ENCODE results near the gene TANC1.

The TANC1 gene

DNA sequence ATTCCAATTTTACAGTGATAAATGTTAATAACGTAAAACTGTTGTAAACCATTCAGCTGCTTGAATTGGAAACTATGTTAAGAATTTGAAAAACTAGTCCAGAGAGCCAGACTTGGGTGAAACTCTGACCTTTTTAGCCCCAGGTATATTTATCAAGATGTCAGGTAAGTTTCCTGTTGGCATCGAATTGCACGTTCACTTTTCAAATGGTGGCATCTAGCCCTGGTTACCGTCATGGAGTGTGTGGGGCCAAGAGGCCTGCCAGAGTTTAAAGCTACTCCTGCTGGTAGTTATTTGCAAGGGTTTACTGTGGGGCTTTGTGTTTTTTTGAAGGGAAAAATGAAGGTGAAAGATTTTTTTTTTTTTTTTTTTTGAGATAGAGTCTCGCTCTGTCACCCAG, 208.1 kb downstream of the TANC1 start:
- no peak for DNase-seq
- intact Hi-C loops (cut with DNase I): no loop called here

DNA sequence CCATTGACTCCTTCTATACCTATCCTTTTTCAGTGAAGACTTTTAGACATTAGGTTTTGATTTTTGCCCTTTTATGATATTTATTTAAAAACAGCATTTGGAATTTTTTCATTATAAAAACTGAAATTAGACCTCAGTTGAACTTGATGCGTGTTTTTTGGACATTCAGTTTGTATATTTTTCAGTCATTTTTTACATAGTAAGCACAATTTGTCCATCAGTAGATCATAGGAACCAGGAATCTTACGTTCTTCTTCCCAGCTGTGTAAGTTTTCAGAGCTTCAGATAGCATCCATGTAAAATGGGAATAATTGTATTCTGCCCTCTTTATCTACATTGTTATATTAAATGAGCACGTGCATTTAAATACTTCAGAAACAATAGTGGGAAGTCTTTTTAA, 208.9 kb downstream of the TANC1 start:
- intact Hi-C loops (cut with DNase I): no loop called here
- no peak for DNase-seq

DNA sequence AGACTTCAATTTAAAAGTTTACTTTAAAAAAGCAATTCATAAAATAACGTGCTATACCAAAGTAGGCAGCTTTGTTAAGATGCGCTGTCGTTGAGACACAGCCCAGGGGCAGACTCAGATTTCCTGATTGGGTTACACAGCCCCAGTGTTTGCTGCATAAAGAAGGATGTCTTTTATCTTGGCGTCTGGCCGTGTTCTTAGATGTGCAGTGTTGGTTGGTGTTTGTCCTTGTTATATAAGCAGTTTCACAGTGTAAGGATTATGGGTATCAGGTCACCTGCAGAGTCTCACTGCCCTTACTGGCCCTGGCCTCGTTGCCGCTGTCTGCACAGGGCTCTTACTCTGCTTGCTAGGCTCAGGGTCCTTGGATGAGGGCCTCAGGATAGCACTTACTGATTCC, 209.5 kb downstream of the TANC1 start:
- no peak for DNase-seq

DNA sequence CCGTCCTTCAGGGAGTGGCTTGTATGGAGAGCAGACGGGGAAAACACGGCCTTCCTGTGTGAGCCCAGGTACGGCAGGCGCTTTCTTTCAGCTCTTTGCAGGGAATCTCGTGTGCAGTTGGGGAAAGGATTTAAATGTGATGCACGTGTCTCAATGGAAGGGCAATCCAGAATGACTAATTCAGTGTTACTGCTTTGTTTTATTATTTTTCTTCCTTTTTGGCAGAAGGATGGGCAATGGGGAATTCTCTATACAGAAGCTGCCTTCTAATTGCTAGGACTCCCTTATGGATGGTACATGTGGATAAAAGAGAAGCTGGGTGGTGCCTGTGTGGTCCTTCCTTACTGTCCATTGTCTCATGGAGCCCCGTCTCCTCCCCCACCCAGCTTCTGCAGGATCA, 210.7 kb downstream of the TANC1 start:
- intact Hi-C loops (cut with DNase I): no loop called here
- DNase-seq: no peak

More for the DNA sequence above, 209.5 kb downstream of the TANC1 start:
- intact Hi-C loops (cut with DNase I): no loop called here

DNA sequence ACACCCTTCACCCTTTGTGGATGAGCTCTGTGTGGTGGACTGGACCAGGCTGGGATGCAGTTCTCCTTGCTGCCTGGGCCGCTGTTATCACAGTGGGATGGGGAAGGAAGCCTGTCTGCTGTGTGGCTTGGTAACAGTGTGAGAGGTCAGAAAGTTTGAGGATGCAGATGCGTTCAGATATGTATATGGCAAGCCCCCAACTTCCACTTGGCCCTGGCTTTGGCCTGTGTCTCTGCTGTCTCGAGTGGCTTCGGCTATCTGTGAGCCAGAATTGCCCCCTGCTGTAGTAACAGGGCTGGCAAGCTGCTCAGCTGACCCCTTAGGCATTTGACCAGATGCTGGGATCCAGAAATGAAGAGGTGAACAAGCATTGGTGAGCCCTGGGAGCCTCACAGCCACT, 211.3 kb downstream of the TANC1 start:
- DNase-seq: no peak
- intact Hi-C loops (cut with DNase I): no loop called here

DNA sequence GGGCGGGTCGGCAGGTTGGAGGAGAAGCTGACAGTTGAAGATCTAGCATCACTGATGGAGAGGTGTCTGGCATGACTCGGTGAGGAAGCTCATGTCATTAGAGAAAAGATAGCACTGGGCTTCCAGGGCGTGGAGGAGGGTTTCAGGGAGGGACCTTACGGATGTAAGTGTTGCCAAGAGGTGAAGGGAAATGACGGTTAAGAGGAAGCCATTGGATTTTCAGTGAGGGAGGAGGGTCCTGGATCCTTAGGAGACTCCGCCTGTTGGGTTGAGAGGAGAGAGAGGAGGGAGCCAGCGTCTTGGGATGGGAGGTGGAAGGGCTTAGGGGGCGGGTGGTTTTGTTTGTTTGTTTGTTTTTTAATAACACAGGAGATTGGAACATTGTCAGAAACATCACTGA, 214.9 kb downstream of the TANC1 start:
- intact Hi-C loops (cut with DNase I): no loop called here
- DNase-seq: no peak

DNA sequence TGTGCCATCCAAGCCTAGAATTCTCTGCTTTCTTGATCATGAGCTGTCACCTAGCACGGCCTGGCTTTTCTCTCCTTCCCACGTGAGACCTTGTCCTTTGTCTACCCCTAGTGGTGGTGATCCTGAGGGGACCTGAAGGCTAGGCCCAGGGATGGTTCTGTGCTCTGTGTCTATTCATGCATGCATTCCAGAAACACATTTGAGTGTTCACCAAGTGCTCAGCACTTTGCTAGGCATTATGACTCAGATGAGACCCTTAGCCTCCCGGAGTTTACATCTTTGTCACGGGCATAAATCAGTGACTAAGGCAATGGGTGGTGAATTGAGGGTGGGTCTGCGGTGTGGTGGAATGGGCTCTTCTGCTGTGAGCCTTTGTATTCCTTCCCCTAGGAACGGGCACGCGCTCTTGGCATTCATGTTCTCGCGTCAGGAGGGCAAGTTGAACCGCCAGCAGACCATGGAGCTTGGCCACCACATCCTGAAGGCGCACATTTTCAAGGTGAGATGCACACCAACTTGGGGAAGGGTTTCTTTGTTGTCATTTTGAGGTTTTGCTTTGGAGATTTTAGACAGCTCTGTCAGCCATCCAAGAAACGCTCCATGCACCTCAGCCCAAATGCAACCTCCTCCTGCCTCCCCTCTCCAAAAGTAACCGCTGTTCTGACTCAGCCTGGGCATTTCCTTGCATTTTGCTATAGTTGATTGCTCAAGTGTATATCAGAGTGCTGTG, 217.1 kb downstream of the TANC1 start:
- intact Hi-C loops (cut with DNase I): no loop called here
- DNase-seq: no peak

DNA sequence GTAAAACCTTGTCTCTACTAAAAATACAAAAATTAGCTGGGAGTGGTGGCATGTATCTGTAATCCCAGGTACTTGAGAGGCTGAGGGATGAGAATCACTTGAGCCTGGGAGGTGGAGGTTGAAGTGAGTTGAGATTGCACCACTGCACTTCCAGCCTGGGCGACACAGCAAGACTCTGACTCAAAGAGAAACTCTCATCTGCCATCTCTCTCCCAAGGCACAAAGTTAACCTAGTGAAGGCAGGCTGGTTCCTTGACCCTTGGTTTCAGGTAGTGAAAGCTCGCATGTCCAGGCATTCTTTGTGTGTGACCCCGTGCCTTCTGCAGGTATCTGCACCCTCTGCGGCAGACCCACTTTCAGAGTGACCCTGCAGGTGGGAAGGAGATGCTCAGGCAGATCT, 218.0 kb downstream of the TANC1 start:
- DNase-seq: no peak
- intact Hi-C loops (cut with DNase I): no loop called here

DNA sequence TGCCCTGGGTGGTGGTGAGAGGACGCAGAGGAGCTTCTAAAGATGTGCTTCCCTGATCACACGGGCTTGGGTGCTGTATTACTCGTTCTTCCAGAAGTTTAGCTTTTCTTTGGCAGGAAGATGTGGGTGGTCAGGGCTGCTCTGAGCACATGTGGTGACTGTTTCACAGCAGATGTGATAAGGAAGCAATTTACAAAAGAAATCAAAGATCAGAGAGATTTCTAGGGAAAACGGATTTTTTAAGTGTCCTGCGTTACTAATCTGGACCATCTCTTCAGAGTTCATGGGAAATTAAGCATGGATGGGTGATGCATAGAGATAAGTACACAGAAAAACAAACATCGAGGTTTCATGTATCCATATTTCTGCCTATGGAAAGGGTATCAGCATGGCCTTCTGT, 218.7 kb downstream of the TANC1 start:
- intact Hi-C loops (cut with DNase I): no loop called here
- DNase-seq: no peak

DNA sequence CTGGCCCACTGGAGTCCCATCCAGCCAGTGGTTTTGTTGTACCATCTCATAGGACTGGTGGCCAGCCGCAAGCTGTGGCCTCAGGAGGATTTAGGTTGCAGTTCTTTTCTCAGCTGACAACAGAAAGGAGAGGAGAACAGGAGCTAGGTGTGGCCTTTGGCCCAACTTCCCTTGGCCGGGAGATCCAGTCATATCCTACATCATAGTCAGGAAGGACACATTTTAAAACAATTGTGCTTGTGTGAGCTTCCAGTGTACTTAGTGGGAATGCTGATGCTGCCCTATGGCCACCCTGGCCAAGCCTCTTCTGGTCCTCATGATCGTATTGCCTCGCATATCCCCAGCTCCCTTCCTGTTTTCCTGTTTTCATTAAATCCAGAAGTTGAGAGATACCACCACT, 220.0 kb downstream of the TANC1 start:
- intact Hi-C loops (cut with DNase I): no loop called here
- no peak for DNase-seq

DNA sequence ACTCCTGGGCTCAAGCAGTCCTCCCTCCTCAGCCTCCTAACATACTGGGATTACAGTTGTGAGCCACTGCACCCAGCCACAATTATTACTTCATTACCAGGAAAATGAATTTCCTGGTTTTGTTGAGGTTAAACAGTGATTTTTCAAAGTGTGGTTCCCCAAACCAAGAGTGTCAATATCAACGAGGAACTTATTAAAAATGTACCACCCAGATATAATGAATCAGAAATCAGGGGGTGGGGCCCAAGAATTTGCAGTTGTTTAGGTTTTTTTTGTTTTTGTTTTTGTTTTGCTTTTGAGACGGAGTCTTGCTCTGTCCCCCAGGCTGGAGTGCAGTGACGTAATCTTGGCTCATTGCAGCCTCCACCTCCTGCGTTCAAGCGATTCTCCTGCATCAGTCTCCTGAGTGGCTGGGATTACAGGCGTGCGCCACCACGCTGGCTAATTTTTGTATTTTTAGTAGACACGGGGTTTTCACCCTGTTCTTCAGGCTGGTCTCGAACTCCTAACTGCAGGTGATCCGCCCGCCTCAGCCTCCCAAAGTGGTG, 224.0 kb downstream of the TANC1 start:
- intact Hi-C loops (cut with DNase I): no loop called here
- no peak for DNase-seq

DNA sequence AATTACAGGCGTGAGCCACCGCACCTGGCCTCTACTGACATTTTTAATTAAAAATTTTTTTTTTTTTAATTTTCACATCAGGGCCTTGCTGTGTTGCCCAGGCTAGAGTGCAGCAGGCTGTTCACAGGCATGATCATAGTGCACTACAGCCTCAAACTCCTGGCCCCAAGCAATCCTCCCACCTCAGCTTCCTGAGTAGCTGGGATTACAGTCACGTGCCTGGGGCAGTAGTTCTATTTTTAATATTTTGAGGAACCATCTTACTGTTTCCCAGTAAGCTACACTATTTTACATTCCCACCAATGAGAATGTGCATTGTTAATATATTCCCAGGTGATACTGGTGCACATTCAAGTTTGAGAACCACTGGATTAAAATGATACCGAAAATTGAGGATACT, 225.4 kb downstream of the TANC1 start:
- intact Hi-C loops (cut with DNase I): no loop called here
- no peak for DNase-seq

DNA sequence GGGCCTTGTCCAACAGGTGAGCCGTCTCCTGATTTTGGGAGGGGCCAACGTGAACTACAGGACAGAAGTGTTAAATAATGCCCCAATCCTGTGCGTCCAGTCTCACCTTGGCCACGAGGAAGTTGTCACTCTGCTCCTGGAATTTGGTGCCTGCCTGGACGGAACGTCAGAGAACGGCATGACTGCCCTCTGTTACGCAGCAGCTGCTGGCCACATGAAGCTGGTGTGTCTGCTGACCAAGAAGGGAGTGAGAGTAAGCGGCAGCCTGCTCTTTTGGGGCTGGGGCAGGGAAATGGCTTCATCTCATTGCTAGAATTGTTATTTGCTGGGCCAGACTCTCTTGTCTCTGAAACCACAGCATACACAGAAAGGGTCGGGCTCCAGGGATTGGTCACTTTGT, 225.8 kb downstream of the TANC1 start:
- no peak for DNase-seq
- intact Hi-C loops (cut with DNase I): no loop called here

DNA sequence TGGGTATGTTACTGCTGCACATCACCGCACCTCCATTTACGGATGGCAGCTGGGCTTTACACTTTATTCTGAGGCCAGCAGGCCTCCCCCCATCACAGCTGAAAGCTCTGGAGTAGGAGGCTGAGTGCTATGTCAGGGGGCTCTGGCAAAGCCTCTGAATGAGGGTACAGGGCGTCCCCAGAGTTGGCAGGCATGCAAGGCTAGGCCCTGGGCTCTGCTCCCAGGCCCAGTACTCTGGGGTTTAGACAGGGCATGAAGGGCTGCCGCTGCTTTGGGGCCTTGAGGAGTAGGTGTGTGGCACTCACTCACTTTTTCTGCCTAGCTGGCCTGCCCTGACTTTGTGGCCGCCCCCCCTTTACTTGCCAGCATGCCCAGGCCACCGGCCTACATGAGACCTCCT, 227.3 kb downstream of the TANC1 start:
- peak in 6 of 10 donors; percentile 27 to 77 (median 42) for DNase-seq
- intact Hi-C loops (cut with DNase I): no loop called here

DNA sequence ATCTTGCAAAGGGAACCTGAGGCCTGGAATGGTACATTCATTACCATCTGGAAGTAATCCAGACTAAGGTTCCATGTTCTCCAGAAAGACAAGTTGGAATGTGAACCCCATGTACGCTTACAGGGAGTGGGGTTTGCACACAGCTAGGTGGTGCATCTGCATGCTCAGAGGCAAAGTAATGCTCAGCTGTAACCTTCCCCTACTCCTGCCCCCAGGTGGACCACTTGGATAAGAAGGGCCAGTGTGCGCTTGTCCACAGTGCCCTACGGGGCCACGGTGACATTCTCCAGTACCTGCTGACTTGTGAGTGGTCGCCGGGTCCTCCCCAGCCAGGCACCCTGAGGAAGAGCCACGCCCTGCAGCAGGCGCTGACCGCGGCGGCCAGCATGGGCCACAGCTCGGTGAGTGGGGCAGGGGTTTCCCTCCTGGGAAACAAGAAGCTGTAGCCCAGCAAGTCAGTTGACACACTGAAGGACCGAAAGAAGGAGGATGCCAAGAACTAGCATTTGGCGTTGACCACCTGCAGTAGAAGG, 228.0 kb downstream of the TANC1 start:
- intact Hi-C loops (cut with DNase I): no loop called here
- DNase-seq: no peak

DNA sequence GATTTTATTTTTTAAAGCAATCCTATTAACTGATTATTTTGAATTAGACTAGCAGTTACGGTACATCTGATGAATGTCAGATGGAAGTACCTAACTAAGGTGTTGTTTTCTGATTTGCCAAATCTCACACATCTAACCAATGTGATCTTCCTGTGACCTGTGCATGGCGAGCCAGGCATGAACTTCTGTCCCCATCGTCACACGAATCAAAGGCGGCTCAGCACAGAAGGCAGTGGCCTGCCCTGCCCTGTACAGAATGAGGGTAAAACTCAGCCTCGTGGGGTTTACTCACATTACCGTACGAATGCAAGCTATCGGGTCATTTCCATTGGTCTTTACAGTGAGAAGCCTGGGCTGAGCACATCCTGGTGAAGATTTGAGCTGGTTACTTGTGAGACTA, 230.8 kb downstream of the TANC1 start:
- no peak for DNase-seq

DNA sequence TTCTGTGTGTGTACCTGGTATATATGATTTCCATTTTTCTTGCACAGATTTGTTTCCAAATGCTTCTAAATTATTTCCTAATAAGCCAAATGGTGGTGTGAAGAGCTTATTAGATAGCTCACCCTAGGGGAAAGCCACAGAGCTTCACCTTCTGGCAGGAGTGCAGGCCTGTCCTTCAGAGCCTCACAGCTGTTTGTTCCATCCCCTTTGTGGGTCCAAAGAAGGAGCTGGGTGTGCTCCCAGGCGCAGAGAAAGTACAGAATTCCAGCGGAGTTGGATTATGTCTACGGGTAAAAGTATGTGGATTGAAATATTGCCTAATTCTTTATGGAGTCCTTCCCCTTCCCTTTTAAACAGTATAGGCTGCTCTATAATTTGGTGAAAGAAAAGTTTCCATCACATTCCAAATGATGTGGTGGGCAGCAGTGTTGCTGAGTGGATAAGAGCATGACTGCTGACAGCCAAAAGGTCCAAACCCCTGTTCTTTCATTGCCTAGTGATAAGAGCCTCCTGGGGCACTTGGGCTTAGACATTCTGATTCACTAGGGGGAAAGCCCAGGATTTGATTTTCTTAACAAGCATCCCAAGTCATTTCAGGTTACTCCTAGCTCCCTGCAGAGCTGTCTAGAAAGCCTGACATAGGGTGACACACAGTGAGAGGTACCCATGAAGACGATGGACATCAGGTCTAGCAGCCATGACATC, 231.5 kb downstream of the TANC1 start:
- DNase-seq: no peak
- intact Hi-C loops (cut with DNase I): loop anchor here (10.0 kb wide), 1 partner anchor 515 kb away; the partner anchor contains the start of gene MARCHF7

More for the DNA sequence above, 230.8 kb downstream of the TANC1 start:
- intact Hi-C loops (cut with DNase I): no loop called here

DNA sequence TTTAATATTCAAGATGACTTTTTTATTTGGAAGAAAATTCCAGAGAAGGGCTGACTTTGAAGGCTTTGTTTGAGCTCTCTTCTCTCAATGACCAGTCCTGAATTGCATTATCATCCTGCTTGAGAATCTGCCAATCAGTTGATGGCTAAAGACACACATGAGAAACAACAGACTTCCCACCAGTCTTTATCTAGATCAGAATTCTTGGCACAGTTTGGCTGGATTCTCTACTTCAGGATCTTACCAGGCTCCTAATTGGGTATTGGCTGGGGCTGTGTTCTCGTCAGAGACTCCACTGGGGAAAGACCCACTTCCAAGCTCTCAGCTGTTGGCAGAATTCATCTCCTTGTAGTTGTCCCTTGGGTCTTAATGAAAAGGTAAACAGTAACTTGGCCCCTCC, 232.1 kb downstream of the TANC1 start:
- intact Hi-C loops (cut with DNase I): loop anchor here (10.0 kb wide), 1 partner anchor 514 kb away; the partner anchor contains the start of gene MARCHF7
- no peak for DNase-seq

DNA sequence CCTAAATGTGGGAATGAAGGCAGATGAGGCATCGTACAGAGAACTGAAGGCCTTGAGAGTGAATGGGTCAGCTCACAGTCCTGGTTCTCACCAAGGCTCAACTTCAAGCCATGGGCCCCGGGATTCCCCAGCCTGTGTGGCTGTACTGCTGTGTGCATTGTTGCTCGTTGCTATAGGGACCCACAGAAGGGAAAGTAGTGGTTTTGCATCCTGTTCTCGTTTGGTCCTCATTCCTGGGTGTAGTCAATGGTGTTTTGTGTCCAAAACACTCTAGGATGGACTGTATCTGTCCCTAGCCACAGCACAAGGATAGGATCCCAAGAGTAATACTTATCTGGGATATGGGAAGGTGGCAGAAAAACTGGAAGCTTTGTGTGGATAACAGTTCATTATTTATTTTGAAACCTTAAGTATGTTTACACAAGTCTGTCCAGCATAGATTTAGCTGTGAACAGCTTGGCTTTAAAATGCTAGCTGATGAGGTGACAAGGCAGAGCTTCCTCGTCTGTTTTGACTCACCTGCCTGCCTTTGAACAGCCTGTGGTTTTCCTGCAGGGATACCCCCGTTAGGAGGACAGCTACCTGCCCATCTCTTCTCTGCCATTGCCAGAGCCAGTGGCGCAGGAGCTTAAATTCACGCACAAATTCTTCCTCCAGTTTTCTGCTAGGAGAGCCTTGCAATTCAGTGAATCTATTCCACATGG, 233.1 kb downstream of the TANC1 start:
- intact Hi-C loops (cut with DNase I): loop anchor here (10.0 kb wide), 1 partner anchor 513 kb away; the partner anchor contains the start of gene MARCHF7
- no peak for DNase-seq

DNA sequence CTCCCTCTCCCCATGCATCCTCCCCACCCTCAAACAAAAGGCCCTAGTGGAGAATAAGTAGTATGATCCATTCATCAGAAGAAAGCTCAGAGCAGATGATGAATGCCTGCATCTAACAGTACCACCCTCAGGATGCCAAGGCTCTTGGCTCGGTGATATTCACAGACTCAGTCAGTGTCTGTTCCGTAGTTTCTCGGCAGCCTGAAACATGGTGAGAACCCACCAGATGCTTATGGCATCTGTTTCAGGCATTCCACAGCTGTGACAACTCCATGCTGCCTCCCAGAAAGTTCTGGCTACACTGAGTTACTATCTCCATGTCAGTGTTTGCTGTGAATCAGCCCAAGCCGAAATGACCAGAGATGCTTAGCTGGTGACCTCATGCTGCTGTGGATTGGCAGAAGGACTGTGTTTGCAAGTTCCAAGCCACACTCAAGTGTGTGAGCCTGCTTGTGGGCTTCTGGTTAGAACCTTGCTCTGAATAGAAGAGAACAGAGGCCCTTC, 234.2 kb downstream of the TANC1 start:
- DNase-seq: peak in 4 of 10 donors; percentile 27 to 41 (median 36)
- intact Hi-C loops (cut with DNase I): loop anchor here (10.0 kb wide), 1 partner anchor 512 kb away; the partner anchor contains the start of gene MARCHF7
